Fibroblast of skin of abdomen (primary cell): ENCODE results near the gene VPS11. TPM values are rescaled to one million over a fixed set of nuclear protein-coding genes. Genes with fewer than 3 reads are reported as not detected.
"Not testable (repeated sequence)": the region's sequence is repeated elsewhere in the genome, so short reads cannot be mapped to it uniquely, and the experiment has no call there.

Experiments used
- DNase-seq: peaks from one replicate; pipeline ENCODE4 v3.0.0-alpha.2; 2013
- polyA plus RNA-seq, 2 experiments: library from polyadenylated mRNA; unstranded; fragments of 120-200 nt; gene quantifications; one replicate each; pipeline ENCODE4 v1.2.1, GENCODE V29; 2013; ENCODE audit not compliant: insufficient read length in 2 of 2

VPS11 gene
- 26.9 TPM for polyA plus RNA-seq (2013, experiment 1 of 2; ENCODE audit: insufficient read length)
- polyA plus RNA-seq (2013, experiment 2 of 2; ENCODE audit: insufficient read length), result 28.3 TPM

GRCh38 chr11:119067371-119068222 lies at the start of gene VPS11:
Gene VPS11 (plus strand): TSS chr11:119067818. CDS start chr11:119067824, 6 bp downstream.
- DNase-seq, result peak; percentile 96

GRCh38 chr11:119018074-119018938 lies 49.3 kb upstream of the VPS11 start, which contains the start of the genes RPS25 and TRAPPC4:
Gene RPS25 (minus strand): TSS chr11:119018343. CDS start chr11:119018284, 59 bp downstream.
Gene TRAPPC4 (plus strand): TSS chr11:119018766. CDS start chr11:119018796, 30 bp downstream.
- peak; percentile 96 for DNase-seq

GRCh38 chr11:119019996-119020395 lies 47.6 kb upstream of the VPS11 start:
- DNase-seq, result no peak

- DNase-seq, result no peak
These were observed 46.0 kb upstream of the VPS11 start for GRCh38 chr11:119021631-119022030.

GRCh38 chr11:119023741-119024140 lies 43.9 kb upstream of the VPS11 start:
- DNase-seq, result no peak

GRCh38 chr11:119024430-119025098 lies 43.1 kb upstream of the VPS11 start:
- DNase-seq, result no peak

- no peak for DNase-seq
These were observed 42.5 kb upstream of the VPS11 start for GRCh38 chr11:119025099-119025473.

GRCh38 chr11:119025541-119025940 lies 42.1 kb upstream of the VPS11 start:
- DNase-seq, result no peak

GRCh38 chr11:119025978-119026766 lies 41.4 kb upstream of the VPS11 start:
- no peak for DNase-seq

- DNase-seq, result no peak
These were observed 40.6 kb upstream of the VPS11 start for GRCh38 chr11:119026970-119027369.

GRCh38 chr11:119027561-119028345 lies 39.9 kb upstream of the VPS11 start:
- no peak for DNase-seq

- no peak for DNase-seq
These were observed 39.1 kb upstream of the VPS11 start for GRCh38 chr11:119028346-119029068.

- DNase-seq, result no peak
These were observed 38.6 kb upstream of the VPS11 start for GRCh38 chr11:119029069-119029339.

GRCh38 chr11:119029340-119030028 lies 38.1 kb upstream of the VPS11 start:
- DNase-seq, result no peak

- DNase-seq, result no peak
These were observed 37.6 kb upstream of the VPS11 start for GRCh38 chr11:119030029-119030328.

GRCh38 chr11:119030329-119031047 lies 37.1 kb upstream of the VPS11 start, which contains the start of gene SLC37A4:
Gene SLC37A4 (minus strand): TSS chr11:119030877.
- DNase-seq, result peak; percentile 96

- no peak for DNase-seq
These were observed 35.7 kb upstream of the VPS11 start for GRCh38 chr11:119031912-119032280.

GRCh38 chr11:119033421-119033820 lies 34.2 kb upstream of the VPS11 start:
- not testable (repeated sequence) for DNase-seq

GRCh38 chr11:119034813-119035212 lies 32.8 kb upstream of the VPS11 start:
- no peak for DNase-seq
